HG02610 (cell line): Measurements from ENCODE around the gene RNF115.
"Not testable (repeated sequence)": the region's sequence is repeated elsewhere in the genome, so short reads cannot be mapped to it uniquely, and the experiment has no call there.

Experiments used
- ATAC-seq: cut with Tn5 transposase; IDR thresholded peaks from one replicate; pipeline ENCODE4 v1.9.1; 2021; ENCODE audit warnings: mild to moderate bottlenecking, moderate library complexity; ENCODE audit not compliant: unreplicated experiment

Gene RNF115

GRCh38 chr1:145747398-145748247 lies 76.3 kb downstream of the RNF115 start:
- ATAC-seq = no peak

- no peak for ATAC-seq
Observed at GRCh38 chr1:145740269-145740668, 83.6 kb downstream of the RNF115 start.

- no peak for ATAC-seq
Observed at GRCh38 chr1:145736191-145736590, 87.7 kb downstream of the RNF115 start.

GRCh38 chr1:145730900-145731299 lies 93.0 kb downstream of the RNF115 start:
- ATAC-seq = no peak

DNA sequence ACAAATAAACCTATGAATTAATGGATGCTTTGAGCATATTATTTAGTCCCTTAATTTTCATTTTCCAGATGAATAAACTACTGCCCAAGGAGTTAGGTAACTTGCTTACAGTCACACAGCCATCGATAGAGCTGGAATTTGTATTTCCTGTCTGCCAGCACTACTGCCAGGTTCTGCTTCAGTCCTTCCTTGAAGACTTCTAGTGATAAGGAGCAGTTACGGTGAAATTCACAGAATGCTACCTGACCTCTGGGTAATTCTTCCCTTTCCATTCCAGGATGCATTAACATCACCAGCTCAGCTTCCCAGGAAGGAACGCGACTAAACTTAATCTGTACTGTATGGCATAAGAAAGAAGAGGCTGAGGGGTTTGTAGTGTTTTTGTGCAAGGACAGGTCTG lies 93.4 kb downstream of the RNF115 start:
- no peak for ATAC-seq

- ATAC-seq = no peak
Observed at GRCh38 chr1:145729666-145730436, 94.0 kb downstream of the RNF115 start.

- ATAC-seq = no peak
Observed at GRCh38 chr1:145729196-145729595, 94.7 kb downstream of the RNF115 start.

DNA sequence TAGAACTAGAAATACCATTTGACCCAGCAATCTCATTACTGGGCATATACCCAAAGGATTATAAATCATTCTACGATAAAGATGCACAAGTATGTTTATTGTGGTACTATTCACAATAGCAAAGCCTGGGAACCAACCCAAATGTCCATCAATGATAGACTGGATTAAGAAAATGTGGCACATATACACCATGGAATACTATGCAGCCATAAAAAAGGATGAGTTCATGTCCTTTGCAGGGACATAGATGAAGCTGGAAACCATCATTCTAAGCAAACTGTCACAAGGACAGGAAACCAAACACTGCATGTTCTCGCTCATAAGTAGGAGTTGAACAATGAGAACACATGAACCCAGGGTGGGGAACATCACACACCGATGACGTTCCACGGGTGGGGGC lies 97.7 kb downstream of the RNF115 start:
- not testable (repeated sequence) for ATAC-seq

DNA sequence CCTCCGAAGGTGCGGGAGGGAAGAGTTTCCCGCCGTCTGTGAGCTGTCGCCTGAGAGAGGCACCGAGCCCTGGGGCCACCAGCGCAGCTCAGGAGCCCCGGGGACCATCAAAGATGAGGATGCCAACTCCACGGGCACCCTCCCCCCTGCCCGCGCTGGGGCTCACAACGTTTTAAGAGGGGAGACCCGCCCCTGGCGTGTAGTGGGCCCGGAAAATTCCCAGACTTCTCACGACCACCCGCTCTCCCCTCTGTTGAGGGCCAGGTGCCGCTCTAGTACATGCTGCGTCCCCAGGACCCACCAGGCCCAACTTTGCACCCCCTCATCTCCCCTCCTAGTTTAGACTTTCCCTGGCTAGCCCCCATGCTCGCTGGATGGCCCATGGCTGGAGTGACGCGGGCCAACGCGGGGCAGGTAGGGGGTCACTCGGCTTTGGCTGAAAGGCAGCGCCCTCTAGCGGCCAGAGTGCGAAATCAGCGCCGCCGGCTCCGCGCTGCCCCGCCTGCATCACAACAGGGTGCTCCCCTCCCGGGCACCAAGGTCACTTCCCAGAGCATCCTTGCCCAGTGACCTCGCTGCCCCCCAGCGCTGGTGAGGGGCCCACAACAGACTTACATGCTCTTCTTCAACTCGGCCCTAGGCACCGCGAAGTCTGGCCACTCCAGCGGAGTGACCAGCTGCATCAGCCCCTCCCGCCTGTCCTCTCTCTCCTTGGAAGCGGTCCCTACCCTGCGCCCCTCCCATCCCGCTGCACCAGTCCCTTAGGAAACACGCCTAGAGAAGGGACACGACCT lies 102.8 kb downstream of the RNF115 start:
- ATAC-seq = peak; percentile 83

- ATAC-seq = no peak
Observed at GRCh38 chr1:145720556-145720877, 103.4 kb downstream of the RNF115 start.

DNA sequence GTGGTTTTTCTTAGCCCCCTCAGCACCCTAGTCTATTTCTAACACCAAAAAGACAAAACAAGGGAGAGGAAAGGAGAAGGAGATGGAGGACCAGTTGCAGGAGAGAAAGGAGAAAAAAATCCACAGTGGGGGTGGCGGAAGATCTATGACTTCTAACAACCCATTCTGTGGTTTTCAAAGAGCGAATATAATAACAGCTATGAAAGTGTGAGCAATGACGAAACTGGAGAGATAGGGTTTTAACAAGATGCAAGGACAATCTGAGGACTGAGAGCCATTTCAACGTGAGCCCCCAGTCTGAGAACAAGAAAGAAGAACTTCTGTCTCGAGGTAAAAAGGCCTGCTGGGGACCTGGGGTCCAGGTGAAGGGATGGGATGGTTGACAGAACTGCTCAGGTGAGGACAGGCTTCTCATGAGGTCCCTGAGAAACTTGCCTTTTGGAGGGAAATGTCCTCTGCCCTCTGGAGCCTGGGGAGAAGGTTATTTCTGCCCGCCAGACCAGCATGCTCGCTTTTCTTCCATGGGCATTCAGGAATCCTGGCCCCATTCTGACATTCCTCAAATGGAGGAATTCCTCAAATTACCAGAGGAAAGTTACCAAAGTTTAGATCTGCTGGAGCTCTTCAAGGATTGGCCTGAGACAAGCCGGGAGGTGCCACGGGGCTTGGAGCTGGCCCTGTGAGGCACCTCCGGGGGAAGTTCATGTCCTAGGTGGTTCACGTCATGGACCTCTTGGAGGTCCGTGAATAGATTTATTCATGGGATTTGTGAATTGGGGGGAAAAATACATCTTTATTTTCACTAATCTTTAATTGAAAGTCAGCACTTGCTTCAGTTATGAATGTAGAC lies 104.4 kb downstream of the RNF115 start, which contains the start of gene CD160:
CD160 (plus strand) TSS at position 270 of the 850 bp plus-strand sequence. CDS start 8,829 bp downstream, outside the sequence.
- no peak for ATAC-seq

DNA sequence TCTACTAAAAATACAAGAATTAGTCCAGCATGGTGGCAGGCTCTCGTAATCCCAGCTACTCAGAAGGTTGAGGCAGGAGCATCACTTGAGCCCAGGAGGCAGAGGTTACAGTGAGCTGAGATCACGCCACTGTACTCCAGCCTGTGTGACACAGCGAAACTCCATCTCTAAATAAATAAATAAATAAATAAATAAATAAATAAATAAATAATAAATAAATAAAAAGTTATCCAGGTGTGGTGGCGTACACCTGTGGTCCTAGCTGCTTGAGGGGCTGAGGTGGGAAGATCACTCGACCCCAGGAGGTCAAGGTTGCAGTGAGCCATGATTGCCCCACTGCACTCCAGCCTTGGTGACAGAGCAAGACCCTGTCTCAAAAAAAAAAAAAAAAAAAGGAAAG lies 105.4 kb downstream of the RNF115 start:
- not testable (repeated sequence) for ATAC-seq

DNA sequence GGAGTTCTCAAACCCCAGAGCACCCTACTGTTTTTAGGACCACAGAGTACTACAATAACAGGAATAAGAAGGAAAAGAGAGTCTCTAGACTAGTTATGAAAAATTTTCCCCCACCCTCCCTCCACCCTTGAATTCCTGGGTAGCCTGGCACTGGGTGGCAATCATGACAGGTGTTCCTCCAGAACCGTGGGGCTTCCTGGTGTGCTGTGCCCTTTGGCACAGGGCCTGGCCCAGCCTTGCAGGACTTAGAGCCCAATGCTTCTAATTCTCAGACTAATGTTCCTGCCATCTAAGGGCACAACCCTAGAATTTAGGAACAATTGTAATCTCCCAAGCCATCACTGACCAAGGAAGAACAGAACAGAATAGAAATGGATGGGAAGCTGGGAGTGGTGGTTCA lies 106.1 kb downstream of the RNF115 start:
- ATAC-seq = no peak

GRCh38 chr1:145716641-145717345 lies 107.1 kb downstream of the RNF115 start:
- ATAC-seq = no peak

- ATAC-seq = no peak
Observed at GRCh38 chr1:145714524-145715111, 109.3 kb downstream of the RNF115 start.

GRCh38 chr1:145711213-145711651 lies 112.7 kb downstream of the RNF115 start:
- no peak for ATAC-seq

GRCh38 chr1:145710291-145711027 lies 113.4 kb downstream of the RNF115 start:
- ATAC-seq = no peak

DNA sequence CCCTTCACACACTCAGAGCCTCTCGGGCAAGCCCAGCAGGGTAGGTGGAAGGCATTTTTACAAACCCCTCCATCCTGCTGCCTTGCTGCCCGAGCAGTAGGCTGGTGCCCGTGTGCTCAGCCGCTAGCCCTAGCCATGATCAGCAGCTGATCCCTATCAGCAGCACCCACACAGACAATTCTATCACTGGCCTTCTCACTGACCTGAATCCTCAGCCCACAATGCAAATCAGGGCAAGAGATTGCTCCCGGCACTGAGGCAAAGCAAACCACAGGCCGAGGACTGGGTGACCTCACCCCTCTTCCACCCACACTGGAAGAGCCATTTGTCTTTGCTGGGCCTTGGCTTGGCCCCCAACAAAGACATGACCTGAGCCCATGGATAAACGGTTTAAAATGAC lies 115.8 kb downstream of the RNF115 start:
- no peak for ATAC-seq
